Activated CD4-positive, alpha-beta memory T cell treated with anti-CD3 and anti-CD28 coated beads for 36 hours (primary cell): Measurements from ENCODE around the gene MTREX. TPM values are rescaled to one million over a fixed set of nuclear protein-coding genes. Genes with fewer than 3 reads are reported as not detected.
A peak's percentile ranks its signal among the peaks of the same experiment; 100 is the strongest.

Experiments used
- CTCF ChIA-PET: fragments of 350-600 bp; sonication (Branson Sonifier 250); formaldehyde crosslinking; loops from one replicate; lab custom pipeline; 2021; ENCODE audit warnings: antibody characterized with exemption, inconsistent platforms; lab: Charles Lee
- POLR2A ChIA-PET: fragments of 350-600 bp; sonication (Branson Sonifier 250); formaldehyde crosslinking; loops from one replicate; lab custom pipeline; 2021; ENCODE audit warnings: antibody characterized with exemption; lab: Charles Lee
- DNase-seq: peaks from one replicate; pipeline ENCODE4 v3.0.0-alpha.2; 2020
- H3K27ac Mint-ChIP-seq: one replicate; pipeline ENCODE4 v1.8.0; 2021; ENCODE audit warnings: mixed read lengths
- H3K27me3 Mint-ChIP-seq: one replicate; pipeline ENCODE4 v1.8.0; 2021; ENCODE audit warnings: mixed read lengths
- H3K36me3 Mint-ChIP-seq: one replicate; pipeline ENCODE4 v1.8.0; 2021; ENCODE audit warnings: mixed read lengths
- H3K4me1 Mint-ChIP-seq: one replicate; pipeline ENCODE4 v1.8.0; 2021; ENCODE audit warnings: low read depth, mixed read lengths
- H3K4me3 Mint-ChIP-seq: one replicate; pipeline ENCODE4 v1.8.0; 2021; ENCODE audit warnings: mild to moderate bottlenecking, mixed read lengths
- H3K9me3 Mint-ChIP-seq: one replicate; pipeline ENCODE4 v1.8.0; 2021; ENCODE audit warnings: mixed read lengths
- intact Hi-C: fragments of 100-400 bp; cut with micrococcal nuclease; formaldehyde crosslinking; loops from one replicate; pipeline ENCODE4 v1.15.1; 2023
- total RNA-seq, 2 experiments: library from RNA; stranded (reverse); gene quantifications; one replicate each; pipeline ENCODE4 v1.2.3, GENCODE V29; 2021

The MTREX gene
- total RNA-seq, 2 experiments from 2014 or later: 87.4 to 96.6 TPM

DNA sequence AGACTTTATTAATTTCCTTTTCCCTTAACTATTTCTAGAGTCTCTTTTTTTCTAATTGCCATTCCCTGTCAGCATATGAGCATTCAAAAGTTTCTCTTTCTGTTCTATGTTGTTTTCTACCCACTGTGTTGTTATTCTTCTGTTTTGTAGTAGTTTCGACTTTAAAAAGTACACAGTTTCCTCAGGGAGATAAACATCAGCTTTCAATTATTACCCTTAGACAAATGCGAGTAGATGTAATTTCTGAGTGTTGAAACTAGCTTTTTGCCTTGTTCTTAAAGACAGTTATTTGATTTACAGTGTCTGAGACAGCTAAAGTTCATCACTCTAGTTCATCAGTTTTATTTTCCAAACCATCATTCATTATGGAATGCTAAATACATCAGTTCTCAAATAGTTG lies 19.5 kb downstream of the MTREX start:
- Mint-ChIP-seq H3K36me3 (peaks cover 33% of the 10 kb centered on the region), H3K4me1 (peaks cover 30% of the 10 kb centered on the region), H3K27me3 (no peaks in the 10 kb centered on the region), H3K4me3 (no peak overlapping the region), H3K27ac (no peak overlapping the region), H3K9me3 (no peaks in the 10 kb centered on the region)
- no peak for DNase-seq
- intact Hi-C loops: no loop called here
- POLR2A ChIA-PET: no interaction called here
- CTCF ChIA-PET: no interaction called here

GRCh38 chr5:55331321-55331720 lies 23.5 kb downstream of the MTREX start:
- H3K9me3 Mint-ChIP-seq: no peaks in the 10 kb centered on the region
- no peak for DNase-seq
- intact Hi-C loops: no loop called here
- peaks cover 27% of the 10 kb centered on the region for H3K4me1 Mint-ChIP-seq
- peaks cover 44% of the 10 kb centered on the region for H3K36me3 Mint-ChIP-seq
- H3K4me3 Mint-ChIP-seq: no peak overlapping the region
- H3K27me3 Mint-ChIP-seq: no peaks in the 10 kb centered on the region
- ChIA-PET CTCF (no interaction called here), POLR2A (no interaction called here)
- no peak overlapping the region for H3K27ac Mint-ChIP-seq

DNA sequence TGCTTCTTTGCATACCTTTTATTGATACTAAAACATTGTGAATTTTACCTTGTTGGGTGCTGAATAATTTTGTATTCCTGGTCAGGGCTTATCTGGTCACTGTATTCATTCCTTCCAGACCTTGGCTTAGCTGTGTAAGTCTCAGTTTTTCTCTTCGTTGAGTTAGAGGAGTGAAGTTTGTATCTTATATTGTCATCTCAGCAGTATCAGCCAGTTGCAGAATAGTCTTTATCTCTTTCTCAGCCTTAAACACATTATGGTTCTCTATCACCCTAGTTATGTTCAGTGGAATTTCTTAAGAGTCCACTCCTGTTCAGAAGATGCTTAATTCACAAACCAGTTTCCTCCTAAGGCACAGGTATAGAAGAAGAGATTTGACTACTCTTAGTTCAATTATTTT lies 25.2 kb downstream of the MTREX start:
- peaks cover 21% of the 10 kb centered on the region for H3K4me1 Mint-ChIP-seq
- no peak overlapping the region for H3K27ac Mint-ChIP-seq
- POLR2A ChIA-PET: no interaction called here
- CTCF ChIA-PET: no interaction called here
- H3K27me3 Mint-ChIP-seq: no peaks in the 10 kb centered on the region
- DNase-seq: no peak
- H3K36me3 Mint-ChIP-seq: peaks cover 40% of the 10 kb centered on the region
- H3K9me3 Mint-ChIP-seq: no peaks in the 10 kb centered on the region
- H3K4me3 Mint-ChIP-seq: no peak overlapping the region
- intact Hi-C loops: loop anchor here (2.0 kb wide), 1 partner anchor 36 kb away; no protein-coding TSS in a partner anchor

GRCh38 chr5:55333811-55334210 lies 26.0 kb downstream of the MTREX start:
- ChIA-PET POLR2A (no interaction called here), CTCF (no interaction called here)
- peaks cover 29% of the 10 kb centered on the region for H3K4me1 Mint-ChIP-seq
- H3K36me3 Mint-ChIP-seq: peaks cover 36% of the 10 kb centered on the region
- intact Hi-C loops: loop anchor here (2.0 kb wide), 1 partner anchor 35 kb away; no protein-coding TSS in a partner anchor
- no peak overlapping the region for H3K27ac Mint-ChIP-seq
- DNase-seq: no peak
- H3K9me3 Mint-ChIP-seq: no peaks in the 10 kb centered on the region
- H3K4me3 Mint-ChIP-seq: no peak overlapping the region
- no peaks in the 10 kb centered on the region for H3K27me3 Mint-ChIP-seq

DNA sequence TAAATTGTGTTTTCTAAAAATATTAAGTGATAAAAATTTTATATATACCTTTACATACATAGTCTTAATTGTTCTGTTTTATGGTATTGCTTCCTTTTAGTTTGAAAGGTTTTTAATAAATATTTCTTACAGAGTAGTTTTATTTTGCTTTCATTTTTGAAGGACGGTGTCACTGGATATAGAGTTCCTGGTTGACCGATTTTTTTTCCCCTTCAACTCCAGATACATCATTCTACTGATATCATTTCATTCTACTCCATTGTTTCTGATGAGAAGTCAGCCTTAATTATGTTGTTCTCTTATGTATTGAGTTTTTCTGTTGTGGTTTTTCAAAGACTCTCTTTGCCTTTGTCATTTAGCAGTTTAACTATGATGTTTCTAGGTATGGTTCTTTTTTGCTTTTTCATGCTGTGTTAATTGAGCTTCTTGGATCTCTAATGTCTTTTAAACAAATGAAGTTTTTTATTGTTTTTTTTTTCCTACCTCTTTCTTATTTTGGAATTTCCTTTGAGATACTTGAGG lies 30.4 kb downstream of the MTREX start:
- Mint-ChIP-seq H3K4me3 (peak overlapping the region; percentile 31), H3K27ac (peak overlapping the region; percentile 56), H3K36me3 (peaks cover 17% of the 10 kb centered on the region), H3K9me3 (no peaks in the 10 kb centered on the region), H3K27me3 (no peaks in the 10 kb centered on the region), H3K4me1 (peaks cover 21% of the 10 kb centered on the region)
- intact Hi-C loops: loop anchor here (1.0 to 5.0 kb wide), 2 partner anchors 30 to 104 kb away; no protein-coding TSS in a partner anchor
- CTCF ChIA-PET: no interaction called here
- POLR2A ChIA-PET: interaction anchor here (1.6 kb wide), 1 partner anchor 30 kb away, joined by 4 read pairs; the partner anchor contains the start of genes DHX29 and MTREX
- DNase-seq: no peak

GRCh38 chr5:55338810-55339243 lies 31.0 kb downstream of the MTREX start:
- DNase-seq: peak; percentile 81
- CTCF ChIA-PET: interaction anchor here (0.9 kb wide), 1 partner anchor 26 kb away, joined by 4 read pairs; no protein-coding TSS in a partner anchor
- Mint-ChIP-seq H3K27ac (peak overlapping the region; percentile 54), H3K4me3 (no peak overlapping the region), H3K9me3 (no peaks in the 10 kb centered on the region), H3K36me3 (peaks cover 15% of the 10 kb centered on the region), H3K4me1 (peaks cover 21% of the 10 kb centered on the region), H3K27me3 (no peaks in the 10 kb centered on the region)
- POLR2A ChIA-PET: interaction anchor here (1.6 kb wide), 1 partner anchor 31 kb away, joined by 4 read pairs; the partner anchor contains the start of genes DHX29 and MTREX
- intact Hi-C loops: loop anchor here (1.0 to 5.0 kb wide), 4 partner anchors 25 to 103 kb away; no protein-coding TSS in a partner anchor

DNA sequence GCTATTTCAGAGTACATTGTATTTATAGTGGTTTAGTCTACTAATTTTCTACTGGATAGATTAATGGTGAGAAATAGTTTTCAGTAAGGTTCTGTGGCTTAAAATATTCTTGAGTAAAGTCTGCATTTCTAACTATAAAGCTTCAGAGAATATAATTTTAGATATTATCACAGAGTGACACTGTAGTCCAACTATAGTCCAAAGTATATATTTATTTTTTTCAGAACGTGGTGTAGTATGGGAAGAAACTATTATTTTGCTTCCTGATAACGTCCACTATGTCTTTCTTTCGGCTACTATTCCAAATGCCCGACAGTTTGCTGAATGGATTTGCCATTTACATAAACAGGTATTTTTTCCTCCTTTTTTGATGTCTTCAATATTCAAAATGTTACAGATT lies 35.3 kb downstream of the MTREX start:
- H3K36me3 Mint-ChIP-seq: peaks cover 33% of the 10 kb centered on the region

DNA sequence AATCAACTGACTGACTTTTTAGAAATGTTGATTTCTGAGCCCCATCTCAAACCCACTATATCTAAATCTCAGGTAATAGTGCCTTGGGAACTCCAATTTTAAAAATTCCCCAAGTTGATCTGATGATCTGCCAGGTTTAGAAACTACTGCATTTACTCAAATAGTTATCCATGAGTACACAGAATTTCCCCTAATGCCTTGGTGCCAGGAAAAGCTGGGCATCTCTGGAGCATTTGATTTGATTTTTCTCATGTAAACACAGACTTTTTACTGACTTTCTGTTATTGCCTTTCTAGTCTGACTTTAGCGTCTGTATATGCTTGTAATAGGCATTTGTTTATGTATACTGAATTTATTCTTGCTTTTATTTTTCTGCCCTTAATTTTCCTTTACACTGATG lies 35.8 kb downstream of the MTREX start:
- H3K27me3 Mint-ChIP-seq: no peaks in the 10 kb centered on the region
- peaks cover 38% of the 10 kb centered on the region for H3K36me3 Mint-ChIP-seq
- H3K27ac Mint-ChIP-seq: no peak overlapping the region
- POLR2A ChIA-PET: no interaction called here
- no peak overlapping the region for H3K4me3 Mint-ChIP-seq
- intact Hi-C loops: loop anchor here (5.0 kb wide), 1 partner anchor 349 kb away; no protein-coding TSS in a partner anchor
- H3K4me1 Mint-ChIP-seq: peaks cover 10% of the 10 kb centered on the region
- CTCF ChIA-PET: interaction anchor here (1.1 to 1.5 kb wide), 4 partner anchors 13 to 349 kb away, joined by 3 to 16 read pairs (median 4); partner anchors contain the start of gene MTREX
- no peaks in the 10 kb centered on the region for H3K9me3 Mint-ChIP-seq
- no peak for DNase-seq

More for the DNA sequence above, 35.3 kb downstream of the MTREX start:
- CTCF ChIA-PET: interaction anchor here (0.6 to 1.5 kb wide), 8 partner anchors 13 to 349 kb away, joined by 3 to 16 read pairs (median 4); partner anchors contain the start of genes DHX29 and MTREX
- H3K27me3 Mint-ChIP-seq: no peaks in the 10 kb centered on the region
- H3K4me3 Mint-ChIP-seq: no peak overlapping the region
- H3K4me1 Mint-ChIP-seq: peaks cover 15% of the 10 kb centered on the region
- H3K9me3 Mint-ChIP-seq: no peaks in the 10 kb centered on the region
- H3K27ac Mint-ChIP-seq: no peak overlapping the region
- DNase-seq: no peak
- POLR2A ChIA-PET: no interaction called here
- intact Hi-C loops: loop anchor here (5.0 kb wide), 1 partner anchor 349 kb away; no protein-coding TSS in a partner anchor

- Mint-ChIP-seq H3K36me3 (peaks cover 40% of the 10 kb centered on the region), H3K9me3 (no peaks in the 10 kb centered on the region), H3K4me1 (peaks cover 2% of the 10 kb centered on the region), H3K27ac (no peak overlapping the region), H3K4me3 (no peak overlapping the region), H3K27me3 (no peaks in the 10 kb centered on the region)
- POLR2A ChIA-PET: no interaction called here
- peak; percentile 69 for DNase-seq
- CTCF ChIA-PET: interaction anchor here (1.1 to 1.5 kb wide), 4 partner anchors 14 to 348 kb away, joined by 3 to 16 read pairs (median 4); partner anchors contain the start of gene MTREX
- intact Hi-C loops: loop anchor here (5.0 kb wide), 1 partner anchor 348 kb away; no protein-coding TSS in a partner anchor
These were observed 36.7 kb downstream of the MTREX start for GRCh38 chr5:55344392-55344992.

DNA sequence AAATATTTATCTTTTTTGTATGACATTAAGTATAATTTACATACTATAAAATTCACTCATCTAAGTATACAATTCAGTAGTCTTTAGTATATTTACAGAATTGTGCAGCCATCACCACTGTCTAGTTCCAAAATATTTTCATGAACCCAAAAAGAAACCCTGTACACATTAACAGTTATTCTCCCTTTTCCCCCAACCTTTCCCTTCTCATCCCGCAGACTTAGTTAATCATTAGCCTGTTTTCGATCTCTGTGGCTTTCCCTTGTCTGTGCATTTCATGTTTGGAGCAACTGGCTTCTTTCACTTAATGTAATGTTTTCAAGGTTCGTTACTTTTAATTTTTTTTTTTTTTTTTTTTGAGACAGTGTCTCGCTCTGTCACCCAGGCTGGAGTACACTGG lies 37.5 kb downstream of the MTREX start:
- Mint-ChIP-seq H3K36me3 (peaks cover 45% of the 10 kb centered on the region), H3K4me1 (no peaks in the 10 kb centered on the region), H3K27me3 (no peaks in the 10 kb centered on the region), H3K27ac (no peak overlapping the region), H3K4me3 (no peak overlapping the region), H3K9me3 (no peaks in the 10 kb centered on the region)
- no peak for DNase-seq
- ChIA-PET CTCF (interaction anchor here (0.7 kb wide), 1 partner anchor 30 kb away, joined by 3 read pairs; no protein-coding TSS in a partner anchor), POLR2A (no interaction called here)
- intact Hi-C loops: no loop called here

DNA sequence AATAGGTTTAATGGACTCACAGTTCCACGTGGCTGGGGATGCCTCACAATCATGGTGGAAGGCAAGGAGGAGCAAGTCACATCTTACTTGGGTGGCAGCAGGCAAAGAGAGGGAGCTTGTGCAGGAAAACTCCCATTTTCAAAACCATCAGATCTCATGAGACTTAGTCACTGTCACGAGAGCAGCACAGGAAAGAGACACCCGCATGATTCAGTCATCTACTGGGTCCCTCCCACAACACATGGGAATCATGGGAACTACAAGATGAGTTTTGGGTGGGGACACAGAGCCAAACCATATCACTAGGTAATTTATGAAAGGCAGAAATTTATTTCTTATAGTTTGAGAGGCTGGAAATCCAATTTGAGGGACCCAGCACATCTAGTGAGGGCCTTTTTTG lies 40.0 kb downstream of the MTREX start:
- H3K4me1 Mint-ChIP-seq: no peaks in the 10 kb centered on the region
- peaks cover 58% of the 10 kb centered on the region for H3K36me3 Mint-ChIP-seq
- no peak overlapping the region for H3K4me3 Mint-ChIP-seq
- H3K9me3 Mint-ChIP-seq: no peaks in the 10 kb centered on the region
- H3K27ac Mint-ChIP-seq: no peak overlapping the region
- H3K27me3 Mint-ChIP-seq: no peaks in the 10 kb centered on the region
- no peak for DNase-seq
- ChIA-PET CTCF (no interaction called here), POLR2A (no interaction called here)
- intact Hi-C loops: no loop called here

- Mint-ChIP-seq H3K4me3 (no peak overlapping the region), H3K27ac (no peak overlapping the region), H3K27me3 (no peaks in the 10 kb centered on the region), H3K4me1 (no peaks in the 10 kb centered on the region), H3K9me3 (no peaks in the 10 kb centered on the region), H3K36me3 (peaks cover 63% of the 10 kb centered on the region)
- CTCF ChIA-PET: no interaction called here
- DNase-seq: no peak
- intact Hi-C loops: no loop called here
- POLR2A ChIA-PET: no interaction called here
These were observed 43.0 kb downstream of the MTREX start for GRCh38 chr5:55350754-55351153.
